Left ventricle myocardium inferior (tissue), 1 donor: ENCODE data around the gene AP1G1. TPM values are rescaled to one million over a fixed set of nuclear protein-coding genes. Genes with fewer than 3 reads are reported as not detected.
"Not testable (repeated sequence)": the region's sequence is repeated elsewhere in the genome, so short reads cannot be mapped to it uniquely, and the experiment has no call there.

Source experiments
- DNase-seq: peaks from one replicate; pipeline ENCODE4 v3.0.0-alpha.2; 2020
- H3K27ac ChIP-seq: fragments of 200-600 bp; replicated peaks from 2 replicates; pipeline ENCODE4 v1.8.0; 2021
- H3K27me3 ChIP-seq: fragments of 200-600 bp; 2 replicates; pipeline ENCODE4 v1.8.0; 2021; ENCODE audit warnings: low read depth
- H3K36me3 ChIP-seq: fragments of 200-600 bp; 2 replicates; pipeline ENCODE4 v1.8.0; 2021
- H3K4me1 ChIP-seq: fragments of 200-600 bp; 2 replicates; pipeline ENCODE4 v1.8.0; 2021
- H3K4me3 ChIP-seq: fragments of 200-600 bp; 2 replicates; pipeline ENCODE4 v1.8.0; 2021; ENCODE audit warnings: mild to moderate bottlenecking, moderate library complexity
- H3K9me3 ChIP-seq: fragments of 200-600 bp; replicated peaks from 2 replicates; pipeline ENCODE4 v1.8.0; 2021
- intact Hi-C: fragments of 100-400 bp; cut with micrococcal nuclease; formaldehyde crosslinking; loops from one replicate; pipeline ENCODE4 v1.11.0; 2022
- total RNA-seq: library from RNA; stranded (reverse); fragmentation: NEBNext Ultra II Directional; extraction: Animal tissue kit (Norgen Biotek cat#: 25700); gene quantifications from one replicate; pipeline ENCODE4 v1.2.1, GENCODE V29; 2021
- TF ChIP-seq, protein P1 (sequence below): fragments of 200-600 bp; IDR thresholded peaks from 2 replicates; pipeline ENCODE4 v1.8.0; 2021; ENCODE audit warnings: antibody characterized with exemption, mild to moderate bottlenecking, borderline replicate concordance
- donor health status: DM: no; HTN: yes; CAD: no; lungs with severe emphysema.

The AP1G1 gene
- total RNA-seq, 1 donor from 2014 or later, result 30.7 TPM

DNA sequence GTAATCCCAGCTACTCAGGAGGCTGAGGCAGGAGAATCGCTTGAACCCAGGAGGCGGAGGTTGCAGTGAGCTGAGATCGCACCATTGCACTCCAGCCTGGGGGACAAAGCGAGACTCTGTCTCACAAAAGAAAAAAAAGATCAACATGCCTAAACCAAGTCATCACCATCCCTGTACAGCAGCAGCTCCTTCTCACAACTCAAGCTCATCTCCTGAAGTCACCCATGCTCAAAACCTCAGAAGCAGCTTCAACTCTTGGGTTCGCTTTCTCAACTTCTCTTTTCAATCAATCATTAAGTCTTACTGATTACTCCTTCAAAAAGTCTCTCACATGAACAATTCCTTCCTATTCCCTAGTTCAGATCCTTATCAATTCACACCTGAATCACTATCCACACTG lies 115.5 kb downstream of the AP1G1 start:
- H3K4me3 ChIP-seq, result no peak overlapping the region
- H3K27ac ChIP-seq, result no peak overlapping the region
- H3K4me1 ChIP-seq, result no peaks in the 10 kb centered on the region
- intact Hi-C loops, result no loop called here
- peaks cover 31% of the 10 kb centered on the region for H3K36me3 ChIP-seq
- TF ChIP-seq, protein P1, sequence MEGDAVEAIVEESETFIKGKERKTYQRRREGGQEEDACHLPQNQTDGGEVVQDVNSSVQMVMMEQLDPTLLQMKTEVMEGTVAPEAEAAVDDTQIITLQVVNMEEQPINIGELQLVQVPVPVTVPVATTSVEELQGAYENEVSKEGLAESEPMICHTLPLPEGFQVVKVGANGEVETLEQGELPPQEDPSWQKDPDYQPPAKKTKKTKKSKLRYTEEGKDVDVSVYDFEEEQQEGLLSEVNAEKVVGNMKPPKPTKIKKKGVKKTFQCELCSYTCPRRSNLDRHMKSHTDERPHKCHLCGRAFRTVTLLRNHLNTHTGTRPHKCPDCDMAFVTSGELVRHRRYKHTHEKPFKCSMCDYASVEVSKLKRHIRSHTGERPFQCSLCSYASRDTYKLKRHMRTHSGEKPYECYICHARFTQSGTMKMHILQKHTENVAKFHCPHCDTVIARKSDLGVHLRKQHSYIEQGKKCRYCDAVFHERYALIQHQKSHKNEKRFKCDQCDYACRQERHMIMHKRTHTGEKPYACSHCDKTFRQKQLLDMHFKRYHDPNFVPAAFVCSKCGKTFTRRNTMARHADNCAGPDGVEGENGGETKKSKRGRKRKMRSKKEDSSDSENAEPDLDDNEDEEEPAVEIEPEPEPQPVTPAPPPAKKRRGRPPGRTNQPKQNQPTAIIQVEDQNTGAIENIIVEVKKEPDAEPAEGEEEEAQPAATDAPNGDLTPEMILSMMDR, result no peak
- no peak for DNase-seq
- no peaks in the 10 kb centered on the region for H3K27me3 ChIP-seq
- no peaks in the 10 kb centered on the region for H3K9me3 ChIP-seq

GRCh38 chr16:71689901-71690300 lies 118.7 kb downstream of the AP1G1 start:
- H3K27me3 ChIP-seq, result no peaks in the 10 kb centered on the region
- no peaks in the 10 kb centered on the region for H3K4me1 ChIP-seq
- H3K36me3 ChIP-seq, result peaks cover 58% of the 10 kb centered on the region
- no peaks in the 10 kb centered on the region for H3K9me3 ChIP-seq
- intact Hi-C loops, result no loop called here
- no peak overlapping the region for H3K27ac ChIP-seq
- TF ChIP-seq, protein P1, result no peak
- DNase-seq, result no peak
- no peak overlapping the region for H3K4me3 ChIP-seq

DNA sequence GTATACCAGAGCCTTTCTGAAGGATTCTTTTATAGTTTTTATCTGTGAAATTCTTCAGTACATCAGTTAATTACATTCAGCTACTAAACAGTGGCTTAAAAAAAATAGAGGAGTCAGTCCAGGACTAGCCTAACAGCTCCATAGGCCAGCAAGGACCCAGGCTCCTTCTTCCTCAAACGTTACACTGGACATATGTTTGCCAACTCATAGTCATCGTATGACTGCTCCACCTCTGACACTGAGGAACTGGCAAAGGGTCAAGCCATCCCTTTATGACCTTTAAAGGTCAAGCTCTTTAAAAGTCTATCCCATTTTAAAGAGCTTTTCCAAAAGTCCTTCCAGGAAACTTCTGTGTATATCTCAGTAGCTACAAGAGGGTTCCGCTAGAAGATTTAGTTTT lies 120.8 kb downstream of the AP1G1 start:
- no peaks in the 10 kb centered on the region for H3K9me3 ChIP-seq
- H3K4me1 ChIP-seq, result no peaks in the 10 kb centered on the region
- TF ChIP-seq, protein P1, result no peak
- no peaks in the 10 kb centered on the region for H3K27me3 ChIP-seq
- no peak for DNase-seq
- peaks cover 78% of the 10 kb centered on the region for H3K36me3 ChIP-seq
- intact Hi-C loops, result no loop called here
- H3K4me3 ChIP-seq, result no peak overlapping the region
- no peak overlapping the region for H3K27ac ChIP-seq

GRCh38 chr16:71684280-71684679 lies 124.4 kb downstream of the AP1G1 start:
- not testable (repeated sequence) for DNase-seq

GRCh38 chr16:71681360-71681759 lies 127.3 kb downstream of the AP1G1 start:
- TF ChIP-seq, protein P1, result no peak
- Histone ChIP-seq H3K36me3 (peaks cover 89% of the 10 kb centered on the region), H3K4me3 (no peak overlapping the region), H3K4me1 (no peaks in the 10 kb centered on the region), H3K27ac (no peak overlapping the region), H3K27me3 (no peaks in the 10 kb centered on the region), H3K9me3 (no peaks in the 10 kb centered on the region)
- no peak for DNase-seq
- intact Hi-C loops, result no loop called here

More at GRCh38 chr16:71684280-71684679, 124.4 kb downstream of the AP1G1 start:
- H3K4me1 ChIP-seq, H3K27me3 ChIP-seq, H3K9me3 ChIP-seq, H3K4me3 ChIP-seq, H3K27ac ChIP-seq, intact Hi-C loops: not testable (repeated sequence)
- peaks cover 92% of the 10 kb centered on the region for H3K36me3 ChIP-seq

Other genes with a start within 250 kb of the AP1G1 start
- gene TAT, start 231.7 kb downstream of the AP1G1 start, total RNA-seq, result not detected
- gene MARVELD3, start 182.7 kb downstream of the AP1G1 start, total RNA-seq, result not detected
- gene PHLPP2, start 84.1 kb downstream of the AP1G1 start, total RNA-seq, result 3.4 TPM
- 14.0 TPM for gene ATXN1L, start 37.1 kb upstream of the AP1G1 start, total RNA-seq
- 3.0 TPM for gene ZNF821, start 75.3 kb upstream of the AP1G1 start, total RNA-seq
- 109 TPM for gene IST1, start 86.7 kb upstream of the AP1G1 start, total RNA-seq
- 0.08 TPM for gene PKD1L3, start 191.6 kb upstream of the AP1G1 start, total RNA-seq
- 8.1 TPM for gene DHODH, start 199.9 kb upstream of the AP1G1 start, total RNA-seq
- 1.6 TPM for gene HP, start 245.7 kb upstream of the AP1G1 start, total RNA-seq